ENCODE data around the gene PAPSS2. TPM values are rescaled to one million over a fixed set of nuclear protein-coding genes. Genes with fewer than 3 reads are reported as not detected.
"Not testable (repeated sequence)": the region's sequence is repeated elsewhere in the genome, so short reads cannot be mapped to it uniquely, and the experiment has no call there.

Gene PAPSS2
- polyA plus RNA-seq, 3 donors, result 44.8 to 49.3 (median 44.8) TPM

DNA sequence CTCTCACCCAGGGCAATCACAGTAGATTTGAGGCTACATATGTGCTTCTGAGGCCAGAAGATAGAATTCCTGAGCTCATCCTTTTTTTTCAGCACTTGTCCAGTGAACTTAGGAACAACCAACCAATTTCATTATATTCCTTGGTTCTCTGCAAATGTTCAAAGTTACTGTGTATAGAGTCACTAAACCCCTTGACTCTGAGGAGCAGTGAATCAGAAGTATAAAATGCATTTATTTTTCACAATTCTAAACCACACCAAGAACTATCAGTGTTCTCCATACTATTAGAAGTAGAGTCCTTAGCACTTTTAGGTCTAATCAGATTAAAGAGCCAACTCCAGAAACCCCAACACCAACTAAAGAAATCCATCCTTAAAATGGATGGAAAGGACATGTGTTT is 19.6 kb upstream of the PAPSS2 start:
- DNase-seq (ENCODE audit: low read depth in 3 of 3, low spot score in 2 of 3), result no peak

DNA sequence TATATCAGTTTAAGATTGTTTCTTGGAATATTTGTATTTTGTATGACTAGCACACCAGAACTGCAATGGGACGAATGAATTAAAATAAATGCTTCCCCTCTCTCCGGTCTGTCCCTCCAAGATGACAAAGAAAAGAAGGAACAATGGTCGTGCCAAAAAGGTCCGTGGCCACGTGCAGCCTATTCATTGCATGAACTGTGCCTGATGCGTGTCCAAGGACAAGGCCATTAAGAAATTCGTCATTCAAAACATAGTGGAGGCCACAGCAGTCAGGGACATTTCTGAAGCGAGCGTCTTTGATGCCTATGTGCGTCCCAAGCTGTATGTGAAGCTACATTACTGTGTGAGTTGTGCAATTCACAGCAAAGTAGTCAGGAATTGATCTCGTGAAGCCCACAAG is 17.2 kb upstream of the PAPSS2 start:
- no peak for DNase-seq (ENCODE audit: low read depth in 3 of 3, low spot score in 2 of 3)

DNA sequence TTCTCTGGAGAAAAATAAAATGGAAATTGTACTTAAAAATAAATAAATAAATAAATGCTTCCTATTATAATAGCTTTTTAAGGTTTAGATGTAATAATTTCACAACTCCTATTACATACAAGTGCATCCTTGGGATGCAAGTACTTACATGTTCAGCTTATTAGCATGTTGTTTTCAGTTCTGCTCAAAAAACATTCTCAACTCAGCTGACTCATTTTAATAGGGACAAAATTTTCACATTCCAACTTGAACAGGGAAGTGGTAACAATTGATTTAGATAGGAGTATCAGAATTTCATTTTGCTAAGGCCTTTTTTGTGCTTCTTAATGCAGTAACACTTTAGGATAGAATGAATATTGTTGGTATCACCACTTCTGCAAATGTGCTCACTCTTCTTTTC is 16.7 kb upstream of the PAPSS2 start:
- no peak for DNase-seq (ENCODE audit: low read depth in 3 of 3, low spot score in 2 of 3)

DNA sequence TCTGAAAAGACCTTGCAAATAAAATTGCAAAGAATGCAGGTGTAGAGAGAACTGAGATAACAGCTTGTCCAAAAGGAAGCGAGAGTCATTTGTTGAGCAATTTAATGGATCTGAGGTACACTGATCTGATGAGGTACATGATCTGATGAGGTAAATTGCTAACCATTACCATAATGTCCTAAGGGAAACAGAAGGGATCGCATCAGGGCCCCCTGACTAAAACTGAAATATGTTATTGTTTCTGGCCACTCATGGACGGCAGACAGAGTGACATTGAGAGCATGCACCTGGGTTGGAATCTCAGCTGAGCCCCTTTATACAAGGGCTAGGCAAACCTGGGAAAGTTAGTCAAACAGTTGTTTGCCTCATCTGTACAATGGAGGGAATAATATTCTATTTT is 15.8 kb upstream of the PAPSS2 start:
- DNase-seq (ENCODE audit: low read depth in 3 of 3, low spot score in 2 of 3), result no peak

DNA sequence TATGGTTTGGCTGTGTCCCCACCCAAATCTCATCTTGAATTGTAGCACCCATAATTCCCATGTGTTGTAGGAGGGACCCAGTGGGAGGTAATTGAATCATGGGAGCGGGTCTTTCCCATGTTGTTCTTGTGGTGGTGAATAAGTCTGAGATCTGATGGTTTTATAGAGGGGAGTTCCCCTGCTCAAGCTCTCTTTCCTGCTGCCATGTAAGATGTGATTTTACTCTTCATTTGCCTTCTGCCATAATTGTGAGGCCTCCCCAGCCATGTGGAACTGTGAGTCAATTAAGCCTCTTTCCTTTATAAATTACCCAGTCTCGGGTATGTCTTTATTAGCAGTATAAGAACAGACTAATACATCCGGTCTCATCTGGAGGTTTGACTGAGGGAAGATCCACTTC is 15.2 kb upstream of the PAPSS2 start:
- not testable (repeated sequence) for DNase-seq (ENCODE audit: low read depth in 3 of 3, low spot score in 2 of 3)

DNA sequence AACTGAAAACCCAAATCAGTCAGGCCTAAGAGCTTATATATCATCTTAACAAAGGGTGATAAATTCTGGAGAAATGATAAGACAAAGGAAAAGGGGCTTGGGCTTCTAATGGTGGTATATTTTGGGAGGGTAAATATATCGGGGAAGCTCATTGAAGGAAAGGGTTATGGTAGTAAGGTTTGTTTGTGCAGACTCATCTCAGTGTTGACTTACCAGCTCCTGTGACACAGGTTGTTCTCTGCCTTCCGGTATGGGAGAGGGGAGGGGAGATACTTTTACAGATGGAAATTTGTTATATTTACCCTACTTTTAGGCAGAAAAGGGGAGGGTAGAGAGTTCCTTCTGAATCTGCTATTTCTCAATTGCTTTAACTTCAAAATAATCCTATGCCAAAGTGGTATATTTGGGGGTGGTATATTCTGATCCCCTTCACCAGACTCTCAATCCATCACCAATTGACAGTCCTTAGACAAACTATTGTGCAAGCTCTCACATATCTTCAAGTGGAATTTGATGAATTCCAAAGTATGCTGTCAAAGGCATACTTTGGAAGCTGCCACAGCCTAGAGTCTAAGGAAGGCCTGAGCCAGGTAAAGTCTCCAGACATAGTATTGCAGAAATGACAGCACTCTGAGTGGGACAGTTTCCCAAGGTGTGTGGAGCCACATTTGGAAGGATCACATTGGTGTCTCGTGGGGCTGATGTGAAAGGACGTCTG is 13.3 kb upstream of the PAPSS2 start:
- DNase-seq (ENCODE audit: low read depth in 3 of 3, low spot score in 2 of 3), result no peak

DNA sequence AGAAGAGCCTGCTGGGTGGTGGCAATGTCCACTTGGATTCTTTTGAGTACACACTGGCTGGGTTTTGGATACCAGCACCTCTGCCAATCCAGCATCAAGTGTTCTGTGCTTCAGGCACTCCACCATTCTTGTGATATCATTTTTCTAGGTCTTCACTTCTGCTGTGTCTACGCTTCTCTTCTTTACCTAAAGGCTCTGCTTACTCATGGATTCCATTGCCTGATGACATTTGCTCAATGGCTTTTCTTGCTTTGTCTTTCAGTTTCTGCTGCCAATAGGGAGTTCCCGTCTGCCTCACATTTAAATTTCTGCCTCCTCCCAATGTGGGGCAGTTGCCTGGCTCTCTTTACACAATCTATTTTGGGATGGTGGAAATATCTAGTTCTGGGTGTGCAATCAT is 12.7 kb upstream of the PAPSS2 start:
- no peak for DNase-seq (ENCODE audit: low read depth in 3 of 3, low spot score in 2 of 3)

DNA sequence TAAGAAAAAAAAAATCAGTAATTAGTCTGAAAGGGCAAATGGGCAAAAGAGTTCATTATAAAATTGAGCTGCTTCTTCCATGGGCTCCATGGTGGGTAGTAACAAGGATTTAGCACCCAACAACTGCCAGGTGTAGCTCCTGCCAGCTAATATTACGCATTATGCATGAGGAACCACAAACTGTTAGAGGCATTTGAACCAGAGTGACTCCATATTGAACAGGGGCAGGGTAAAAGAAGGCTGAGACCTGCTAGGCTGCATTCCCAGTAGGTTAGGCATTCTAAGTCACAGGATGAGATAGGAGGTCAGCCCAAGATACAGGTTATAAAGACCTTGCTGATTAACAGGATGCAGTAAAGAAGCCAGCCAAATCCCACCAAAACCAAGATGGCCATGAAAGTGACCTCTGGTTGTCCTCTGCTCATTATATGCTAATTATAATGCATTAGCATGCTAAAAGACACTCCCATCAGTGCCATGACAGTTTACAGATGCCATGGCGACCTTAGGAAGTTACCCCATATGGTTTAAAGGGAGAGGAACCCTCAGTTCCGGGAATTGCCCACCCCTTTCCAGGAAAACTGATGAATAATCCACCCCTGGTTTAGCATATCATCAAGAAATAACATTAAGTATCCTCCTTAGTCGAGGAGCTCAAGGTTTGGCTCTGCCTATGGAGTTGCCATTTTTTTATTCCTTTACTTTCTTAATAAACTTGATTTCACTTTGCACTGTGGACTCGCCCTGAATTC is 8.7 kb upstream of the PAPSS2 start:
- DNase-seq (ENCODE audit: low read depth in 3 of 3, low spot score in 2 of 3), result no peak

DNA sequence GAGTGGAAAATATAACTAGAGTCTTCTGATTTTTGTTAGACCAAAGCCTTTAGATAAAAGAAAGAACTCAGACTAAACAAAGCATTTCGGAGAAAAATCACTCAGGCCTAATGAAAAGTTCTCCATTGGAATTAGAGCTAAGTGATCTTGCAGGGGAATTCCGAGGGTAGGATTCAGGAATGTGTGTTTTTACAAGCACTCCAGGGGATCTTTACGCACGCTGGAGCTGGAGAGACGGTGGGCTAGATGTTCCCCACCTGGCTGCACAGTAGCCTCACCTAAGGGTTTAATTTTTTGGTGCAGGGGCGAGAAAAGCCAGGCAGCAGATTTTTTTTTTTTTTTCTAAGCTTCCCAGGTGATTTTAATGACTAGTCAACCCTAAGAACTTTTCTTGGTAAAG is 7.9 kb upstream of the PAPSS2 start:
- no peak for DNase-seq (ENCODE audit: low read depth in 3 of 3, low spot score in 2 of 3)

DNA sequence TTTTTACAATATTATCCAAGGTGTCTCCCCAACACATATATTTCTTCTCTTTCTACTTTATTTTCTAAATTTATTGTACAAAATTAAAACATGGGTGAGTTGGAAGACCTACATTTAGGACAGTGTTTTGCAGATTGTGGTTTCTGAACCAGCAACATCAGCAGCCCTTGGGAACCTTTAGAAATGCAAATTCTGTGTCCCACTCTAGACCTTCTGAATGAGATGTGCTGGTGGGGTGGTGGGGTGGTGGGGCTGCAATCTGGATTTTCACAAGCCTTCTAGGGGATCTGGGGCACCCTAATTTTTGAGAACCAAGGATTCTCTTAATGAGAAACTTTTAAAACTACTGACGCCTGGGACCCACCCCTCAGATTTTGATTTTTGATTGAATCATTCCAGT is 7.4 kb upstream of the PAPSS2 start:
- DNase-seq (ENCODE audit: low read depth in 3 of 3, low spot score in 2 of 3), result no peak

DNA sequence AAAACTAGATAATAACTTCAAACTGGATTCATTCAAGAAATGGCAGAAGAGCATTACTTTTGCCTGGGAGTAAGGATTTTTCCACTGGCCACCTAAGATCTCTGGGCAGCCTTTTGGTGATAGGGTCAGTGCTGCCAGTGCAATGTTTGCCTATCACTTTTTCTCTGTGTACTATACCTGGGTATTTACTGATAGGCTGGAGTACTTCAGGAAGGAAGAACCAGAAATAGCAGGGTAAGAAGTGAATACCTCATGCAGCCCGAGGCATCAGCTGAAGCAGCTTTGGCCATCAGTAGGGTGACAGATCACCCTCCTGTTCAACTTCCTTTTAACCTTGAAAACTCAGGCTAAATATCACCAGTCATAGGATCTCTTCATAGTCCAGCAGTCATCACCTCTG is 5.5 kb upstream of the PAPSS2 start:
- DNase-seq (ENCODE audit: low read depth in 3 of 3, low spot score in 2 of 3), result no peak

DNA sequence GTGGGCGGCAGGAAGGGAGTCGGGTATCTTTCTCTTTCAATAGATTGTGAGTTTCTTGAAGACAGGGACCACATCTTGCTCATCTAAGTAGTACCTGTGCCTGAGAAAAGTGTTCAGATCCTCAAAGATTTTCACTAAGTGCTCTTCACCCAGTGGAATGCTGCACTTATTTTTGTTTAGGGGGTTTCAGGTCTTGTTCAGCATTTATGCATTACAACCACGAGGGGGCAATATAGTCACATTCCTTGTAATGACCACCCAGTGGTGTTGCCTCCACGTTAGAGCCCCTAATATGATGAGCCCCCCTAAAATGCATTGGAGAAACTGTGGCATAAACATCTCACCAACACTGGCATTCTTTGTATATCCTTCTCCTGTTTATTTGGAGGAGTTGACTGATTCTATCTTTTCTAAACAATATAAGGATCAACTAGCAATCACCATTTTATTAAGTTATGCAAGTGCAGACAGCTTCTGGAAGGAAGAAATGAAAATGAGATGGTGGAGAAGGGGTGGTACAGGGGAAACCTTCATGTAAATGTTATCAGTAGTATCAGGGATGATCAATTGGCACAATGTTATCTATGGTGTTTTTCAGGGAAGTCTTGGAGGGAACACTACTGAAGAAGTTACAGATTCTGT is 3.1 kb upstream of the PAPSS2 start:
- DNase-seq (ENCODE audit: low read depth in 3 of 3, low spot score in 2 of 3), result no peak

DNA sequence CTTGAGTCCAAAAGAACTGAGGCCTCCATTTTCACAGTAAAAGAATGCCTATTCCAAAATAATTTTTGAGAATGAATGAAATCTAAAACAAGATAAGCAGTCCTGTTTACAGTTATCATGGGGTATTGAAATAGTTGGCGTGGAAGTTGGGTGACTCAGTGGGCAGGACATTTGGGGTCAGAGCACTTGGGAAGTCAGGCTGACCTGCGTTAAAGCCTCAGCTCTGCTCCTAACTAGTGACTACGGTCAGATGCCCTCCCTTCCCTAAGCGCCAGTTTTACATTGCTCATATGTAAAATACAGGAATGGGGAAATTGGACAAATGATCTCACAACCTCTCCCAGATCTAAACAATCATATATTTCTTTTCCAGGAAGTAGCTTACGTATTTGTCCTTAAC is 2.3 kb upstream of the PAPSS2 start:
- no peak for DNase-seq (ENCODE audit: low read depth in 3 of 3, low spot score in 2 of 3)

DNA sequence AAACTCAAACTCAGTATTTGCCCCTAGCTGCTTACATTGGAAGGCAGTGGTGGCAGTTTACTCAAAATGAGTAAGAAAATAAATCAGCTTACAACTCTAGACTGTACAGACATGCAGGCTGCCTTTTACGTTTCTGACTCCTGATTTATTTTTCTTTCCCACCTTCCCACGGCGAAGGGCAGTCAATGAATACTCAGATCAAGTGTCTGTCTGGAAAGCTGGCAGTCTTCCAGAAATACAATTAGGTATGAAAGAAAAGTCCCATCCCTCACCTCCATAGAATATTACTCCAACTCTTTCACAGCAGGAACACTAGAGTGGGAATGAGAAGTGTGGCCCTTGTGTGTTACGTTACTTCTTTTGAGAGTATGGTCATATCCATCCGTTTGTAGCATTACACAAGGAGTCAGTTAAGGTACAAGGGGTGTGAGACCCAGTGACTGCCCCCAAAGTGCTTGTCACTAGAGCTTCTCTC is 1.3 kb upstream of the PAPSS2 start:
- no peak for DNase-seq (ENCODE audit: low read depth in 3 of 3, low spot score in 2 of 3)

DNA sequence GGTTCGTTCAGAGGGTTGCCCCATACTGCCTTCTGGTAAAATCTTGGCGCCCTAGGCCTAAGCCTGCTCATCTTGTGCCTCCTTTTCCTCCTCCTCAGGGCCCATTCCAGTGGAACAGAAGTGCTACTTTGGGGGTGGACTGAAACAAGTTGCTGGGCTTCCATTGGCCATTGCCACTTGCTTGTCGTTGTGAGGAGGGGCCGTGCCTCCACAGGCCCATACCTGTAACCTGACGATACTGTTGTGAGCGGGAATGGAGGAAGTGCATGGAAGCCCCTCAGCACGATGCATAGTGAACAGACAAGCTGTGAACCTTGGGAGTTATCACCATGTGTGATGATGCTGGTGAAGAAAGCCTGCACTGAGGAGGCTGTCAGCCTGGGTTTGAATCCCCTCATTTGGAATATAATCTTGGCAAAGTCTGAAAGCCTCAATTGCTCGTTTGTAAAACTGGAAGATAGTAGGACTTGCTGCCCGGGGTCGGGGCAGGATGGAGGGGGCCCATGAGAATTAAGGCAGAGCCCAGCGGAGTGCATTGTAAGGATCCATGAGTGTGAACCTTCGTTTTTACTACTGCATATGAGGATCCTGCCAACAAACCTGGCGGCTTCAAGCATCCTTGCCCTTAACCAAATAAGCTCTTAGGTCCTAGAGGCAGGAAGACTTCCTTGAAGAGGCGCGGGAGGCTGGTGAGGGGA is 671 bp upstream of the PAPSS2 start:
- DNase-seq (ENCODE audit: low read depth in 3 of 3, low spot score in 2 of 3), result no peak

DNA sequence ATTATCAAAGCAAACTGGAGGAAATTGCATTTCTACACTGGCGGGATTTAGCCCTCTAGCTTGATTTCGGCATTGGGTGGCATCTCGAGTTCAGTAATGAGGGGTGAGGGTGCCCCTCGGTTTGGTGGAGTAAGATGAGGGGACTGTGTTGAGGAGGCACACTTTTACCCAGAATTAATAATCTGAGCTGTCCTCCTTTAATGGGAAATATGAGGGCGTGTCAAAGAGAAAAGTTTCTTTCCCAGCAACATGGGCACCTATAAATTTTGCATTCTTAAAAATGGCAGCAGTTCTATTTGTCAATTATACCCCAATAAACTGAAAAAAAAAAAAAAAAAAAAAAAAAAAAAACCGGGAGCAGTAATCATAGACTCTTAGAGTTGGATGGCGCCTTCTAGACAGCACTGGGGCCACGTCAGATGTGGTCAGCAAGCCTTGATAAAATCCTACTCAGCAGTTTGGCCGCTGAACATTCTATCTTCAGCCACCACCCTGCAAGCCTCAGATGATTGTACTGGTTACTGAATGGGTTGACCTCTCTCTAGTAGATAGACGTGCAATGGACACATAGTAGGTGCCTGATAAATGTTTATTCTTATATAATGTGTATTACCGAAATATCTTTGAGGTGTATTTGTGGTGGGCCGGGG is 931 bp downstream of the PAPSS2 start:
- no peak for DNase-seq (ENCODE audit: low read depth in 3 of 3, low spot score in 2 of 3)

DNA sequence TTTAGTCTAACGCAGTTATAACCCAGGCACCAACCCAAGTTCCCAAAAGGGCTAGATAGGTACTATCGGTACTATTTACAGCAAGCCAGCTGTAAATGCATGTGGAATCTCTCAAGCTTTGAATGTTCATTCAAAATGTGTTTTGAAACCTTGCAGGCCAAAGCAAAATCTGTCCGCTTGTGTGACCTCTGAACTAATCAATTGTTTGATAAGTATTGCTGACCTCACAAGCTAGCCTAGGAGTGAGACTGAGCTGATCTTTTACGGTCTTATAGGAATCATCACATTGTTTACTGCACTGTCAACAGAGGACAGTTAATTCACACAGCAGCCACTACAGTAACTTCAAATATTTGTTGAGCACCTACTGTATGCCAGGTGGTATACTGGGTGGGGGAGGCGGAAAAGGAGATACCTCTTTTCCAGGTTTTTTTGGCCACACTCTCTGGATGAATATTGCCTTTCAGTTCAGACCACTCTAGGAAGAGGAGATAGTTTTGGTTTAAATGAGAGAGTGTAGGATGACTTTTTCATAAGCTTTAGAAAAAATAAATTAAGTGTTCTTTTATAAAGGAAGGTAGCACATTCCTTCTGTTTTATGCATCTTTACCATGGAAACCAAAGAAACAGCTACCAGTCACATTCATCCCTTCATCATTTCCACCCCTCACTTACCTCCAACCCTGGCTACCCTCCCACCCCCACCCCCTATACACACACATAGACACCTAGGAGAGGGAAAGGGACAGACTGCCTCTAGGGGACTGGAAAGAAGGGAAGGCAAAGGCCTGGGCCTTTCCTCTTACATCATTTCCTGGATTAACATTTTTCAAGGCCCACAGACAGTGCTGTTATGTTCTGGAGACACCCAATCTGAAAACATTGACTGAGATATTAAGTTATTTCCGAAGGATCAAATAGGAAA is 2.4 kb downstream of the PAPSS2 start:
- no peak for DNase-seq (ENCODE audit: low read depth in 3 of 3, low spot score in 2 of 3)

DNA sequence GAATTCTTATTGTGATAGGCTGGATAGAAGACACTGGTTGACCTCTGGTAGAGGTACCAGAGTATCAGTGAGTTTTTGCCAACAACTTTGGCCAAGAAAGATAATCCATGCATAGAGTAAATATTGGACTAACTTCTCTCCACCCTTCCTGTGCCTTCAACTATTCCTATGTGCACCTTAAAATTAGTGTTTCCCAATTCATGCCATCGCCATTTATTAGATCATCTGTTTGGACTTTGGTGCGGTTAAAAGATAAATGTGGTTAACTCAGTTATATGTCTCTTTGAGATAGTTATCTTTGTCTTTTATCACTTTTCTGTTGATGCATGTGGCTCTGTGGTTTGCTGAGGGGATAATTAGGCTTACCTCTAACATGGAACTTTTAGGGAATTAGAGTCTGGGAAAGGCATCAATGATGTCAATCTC is 4.6 kb downstream of the PAPSS2 start:
- no peak for DNase-seq (ENCODE audit: low read depth in 3 of 3, low spot score in 2 of 3)

DNA sequence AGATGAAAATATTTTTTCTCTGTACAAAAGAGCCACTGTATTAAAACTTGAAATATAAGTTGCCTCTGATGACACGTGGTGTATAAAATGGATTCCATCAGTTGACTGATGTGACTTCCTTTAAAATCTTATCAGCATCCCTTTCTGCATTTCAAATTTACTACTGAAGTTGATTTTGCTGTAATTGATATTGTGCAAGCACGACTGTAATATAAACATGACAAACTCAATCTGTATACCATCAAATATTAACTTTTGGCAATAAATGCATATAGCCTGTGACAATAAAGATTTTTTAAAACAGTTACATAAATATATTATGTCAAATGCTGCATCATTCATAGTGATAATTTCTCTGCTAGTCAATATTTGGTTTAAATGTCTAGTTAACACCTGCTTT is 7.8 kb downstream of the PAPSS2 start:
- DNase-seq (ENCODE audit: low read depth in 3 of 3, low spot score in 2 of 3), result no peak

Measured in right renal cortex interstitium (tissue), 3 donors.